HG03469 (cell line): Measurements from ENCODE around the gene MAPK6.

Source experiments
- ATAC-seq: cut with Tn5 transposase; IDR thresholded peaks from one replicate; pipeline ENCODE4 v1.9.1; 2021; ENCODE audit warnings: mild to moderate bottlenecking, moderate library complexity, moderate number of reproducible peaks; ENCODE audit not compliant: unreplicated experiment

The MAPK6 gene

GRCh38 chr15:52010633-52011595 lies 8.1 kb upstream of the MAPK6 start:
- no peak for ATAC-seq

- ATAC-seq: no peak
Measured at GRCh38 chr15:52011711-52012144, 7.3 kb upstream of the MAPK6 start.

- no peak for ATAC-seq
Measured at GRCh38 chr15:52012210-52012609, 6.8 kb upstream of the MAPK6 start.

GRCh38 chr15:52013151-52013791 lies 5.7 kb upstream of the MAPK6 start:
- peak; percentile 31 for ATAC-seq

GRCh38 chr15:52014616-52015015 lies 4.4 kb upstream of the MAPK6 start:
- no peak for ATAC-seq

GRCh38 chr15:52016316-52016715 lies 2.7 kb upstream of the MAPK6 start:
- ATAC-seq: no peak

- no peak for ATAC-seq
Measured at GRCh38 chr15:52018244-52018643, 775 bp upstream of the MAPK6 start.

GRCh38 chr15:52019394-52020220 lies 588 bp downstream of the MAPK6 start:
- peak; percentile 25 for ATAC-seq

GRCh38 chr15:52020221-52021085 lies 1.4 kb downstream of the MAPK6 start:
- ATAC-seq: no peak

- peak; percentile 25 for ATAC-seq
Measured at GRCh38 chr15:52021128-52021671, 2.2 kb downstream of the MAPK6 start.

GRCh38 chr15:52021892-52022540 lies 3.0 kb downstream of the MAPK6 start:
- ATAC-seq: no peak

- no peak for ATAC-seq
Measured at GRCh38 chr15:52023169-52023922, 4.3 kb downstream of the MAPK6 start.

GRCh38 chr15:52028431-52029093 lies 9.5 kb downstream of the MAPK6 start:
- ATAC-seq: no peak

- ATAC-seq: no peak
Measured at GRCh38 chr15:52030010-52030409, 11.0 kb downstream of the MAPK6 start.

- ATAC-seq: no peak
Measured at GRCh38 chr15:52031556-52031955, 12.5 kb downstream of the MAPK6 start.

- no peak for ATAC-seq
Measured at GRCh38 chr15:52037889-52038505, 19.0 kb downstream of the MAPK6 start.

GRCh38 chr15:52039925-52040781 lies 21.1 kb downstream of the MAPK6 start:
- no peak for ATAC-seq
